Measurements from ENCODE around the gene SH2D3A. TPM values are rescaled to one million over a fixed set of nuclear protein-coding genes. Genes with fewer than 3 reads are reported as not detected.

The SH2D3A gene
- total and polyA plus RNA-seq, 2 experiments from 2014 or later, result 20.7 to 38.4 TPM

GRCh38 chr19:6744381-6745301, 22.6 kb downstream of the SH2D3A start:
- H3K4me1 Mint-ChIP-seq, result peaks cover 21% of the 10 kb centered on the region
- no peak overlapping the region; the same call in 2 of the 3 replicates for H3K4me3 Mint-ChIP-seq

More at GRCh38 chr19:6744381-6745301, 22.6 kb downstream of the SH2D3A start:
- peaks cover 8% of the 10 kb centered on the region; the same call in 1 of the 2 replicates for H3K4me1 ChIP-seq (ENCODE audit: insufficient read depth)
- no peaks in the 10 kb centered on the region for H3K9me2 ChIP-seq (ENCODE audit: insufficient read depth)
- H3K79me2 ChIP-seq (replicated peaks; ENCODE audit: insufficient read depth), result peaks cover 22% of the 10 kb centered on the region
- Mint-ChIP-seq H3K27me3 (ENCODE audit: insufficient read depth, low read depth, poor library complexity) (peaks cover 13% of the 10 kb centered on the region), H3K9me3 (no peaks in the 10 kb centered on the region), H3K36me3 (ENCODE audit: low read depth) (peaks cover 66% of the 10 kb centered on the region), H3K27ac (peak overlapping the region; percentile 92)
- peak overlapping the region; percentile 39; the same call in 1 of the 2 replicates for H3K27ac ChIP-seq (ENCODE audit: low read depth)
- H2AFZ ChIP-seq, result no peak overlapping the region
- peaks cover 24% of the 10 kb centered on the region for H4K20me1 ChIP-seq (replicated peaks; ENCODE audit: insufficient read depth)
- DNase-seq (ENCODE audit: low spot score), result no peak
- H3K36me3 ChIP-seq (ENCODE audit: insufficient read depth), result peaks cover 47% of the 10 kb centered on the region
- no peak overlapping the region for H3K4me2 ChIP-seq
- 0 out of 2 replicates have a peak, but pooled peaks cover 4% of the 10 kb centered on the region for H3F3A ChIP-seq (replicated peaks; ENCODE audit: low read depth)
- TF ChIP-seq CREB1 (CRISPR knock-in tag; IDR thresholded peaks at IDR 0.05; ENCODE audit: low read depth), result no peak
- no peak for TF ChIP-seq EZH2phosphoT487 (IDR thresholded peaks at IDR 0.05; ENCODE audit: unreplicated experiment)
- no peak for TF ChIP-seq STAT1 (IDR thresholded peaks at IDR 0.05; ENCODE audit: unreplicated experiment)
- TF ChIP-seq ZNF331 (CRISPR knock-in tag; IDR thresholded peaks at IDR 0.05; ENCODE audit: low read depth), result no peak
- TF ChIP-seq, protein P1, sequence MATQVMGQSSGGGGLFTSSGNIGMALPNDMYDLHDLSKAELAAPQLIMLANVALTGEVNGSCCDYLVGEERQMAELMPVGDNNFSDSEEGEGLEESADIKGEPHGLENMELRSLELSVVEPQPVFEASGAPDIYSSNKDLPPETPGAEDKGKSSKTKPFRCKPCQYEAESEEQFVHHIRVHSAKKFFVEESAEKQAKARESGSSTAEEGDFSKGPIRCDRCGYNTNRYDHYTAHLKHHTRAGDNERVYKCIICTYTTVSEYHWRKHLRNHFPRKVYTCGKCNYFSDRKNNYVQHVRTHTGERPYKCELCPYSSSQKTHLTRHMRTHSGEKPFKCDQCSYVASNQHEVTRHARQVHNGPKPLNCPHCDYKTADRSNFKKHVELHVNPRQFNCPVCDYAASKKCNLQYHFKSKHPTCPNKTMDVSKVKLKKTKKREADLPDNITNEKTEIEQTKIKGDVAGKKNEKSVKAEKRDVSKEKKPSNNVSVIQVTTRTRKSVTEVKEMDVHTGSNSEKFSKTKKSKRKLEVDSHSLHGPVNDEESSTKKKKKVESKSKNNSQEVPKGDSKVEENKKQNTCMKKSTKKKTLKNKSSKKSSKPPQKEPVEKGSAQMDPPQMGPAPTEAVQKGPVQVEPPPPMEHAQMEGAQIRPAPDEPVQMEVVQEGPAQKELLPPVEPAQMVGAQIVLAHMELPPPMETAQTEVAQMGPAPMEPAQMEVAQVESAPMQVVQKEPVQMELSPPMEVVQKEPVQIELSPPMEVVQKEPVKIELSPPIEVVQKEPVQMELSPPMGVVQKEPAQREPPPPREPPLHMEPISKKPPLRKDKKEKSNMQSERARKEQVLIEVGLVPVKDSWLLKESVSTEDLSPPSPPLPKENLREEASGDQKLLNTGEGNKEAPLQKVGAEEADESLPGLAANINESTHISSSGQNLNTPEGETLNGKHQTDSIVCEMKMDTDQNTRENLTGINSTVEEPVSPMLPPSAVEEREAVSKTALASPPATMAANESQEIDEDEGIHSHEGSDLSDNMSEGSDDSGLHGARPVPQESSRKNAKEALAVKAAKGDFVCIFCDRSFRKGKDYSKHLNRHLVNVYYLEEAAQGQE (IDR thresholded peaks at IDR 0.05; ENCODE audit: unreplicated experiment), result no peak
- TF ChIP-seq ZNF462 (CRISPR knock-in tag; IDR thresholded peaks at IDR 0.05), result no peak
- no peak for TF ChIP-seq EZH2 (IDR thresholded peaks at IDR 0.05; ENCODE audit: low read depth, unreplicated experiment)
- TF ChIP-seq POLR2AphosphoS5 (IDR thresholded peaks at IDR 0.05; ENCODE audit: low read depth), result no peak
- TF ChIP-seq JUNB (IDR thresholded peaks at IDR 0.05; ENCODE audit: unreplicated experiment), result no peak
- no peak for TF ChIP-seq NANOG (IDR thresholded peaks at IDR 0.05; ENCODE audit: borderline replicate concordance)
- no peak for TF ChIP-seq ZNF114 (CRISPR knock-in tag; IDR thresholded peaks at IDR 0.05)
- TF ChIP-seq, protein P2, sequence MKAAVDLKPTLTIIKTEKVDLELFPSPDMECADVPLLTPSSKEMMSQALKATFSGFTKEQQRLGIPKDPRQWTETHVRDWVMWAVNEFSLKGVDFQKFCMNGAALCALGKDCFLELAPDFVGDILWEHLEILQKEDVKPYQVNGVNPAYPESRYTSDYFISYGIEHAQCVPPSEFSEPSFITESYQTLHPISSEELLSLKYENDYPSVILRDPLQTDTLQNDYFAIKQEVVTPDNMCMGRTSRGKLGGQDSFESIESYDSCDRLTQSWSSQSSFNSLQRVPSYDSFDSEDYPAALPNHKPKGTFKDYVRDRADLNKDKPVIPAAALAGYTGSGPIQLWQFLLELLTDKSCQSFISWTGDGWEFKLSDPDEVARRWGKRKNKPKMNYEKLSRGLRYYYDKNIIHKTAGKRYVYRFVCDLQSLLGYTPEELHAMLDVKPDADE (IDR thresholded peaks at IDR 0.05), result no peak
- no peak for TF ChIP-seq CTCF (conservative IDR thresholded peaks at IDR 0.05; ENCODE audit: low read depth in 2 of 2)
- H3K4me3 ChIP-seq, result no peak overlapping the region
- no peak for ATAC-seq
- H3K27me3 ChIP-seq (ENCODE audit: insufficient read depth), result no peaks in the 10 kb centered on the region

All from GM23338 (cell line).